K562 (cell line): ENCODE measurements around the gene B4GALT5. TPM values are rescaled to one million over a fixed set of nuclear protein-coding genes. Genes with fewer than 3 reads are reported as not detected.
A peak's percentile ranks its signal among the peaks of the same experiment; 100 is the strongest.

Experiments
- CLOCK ChIP-seq: fragments of 250-450 bp; sonication (Bioruptor Pico); IDR thresholded peaks from 2 replicates; pipeline ENCODE4 v1.4.0; 2020; ENCODE audit warnings: mild to moderate bottlenecking, moderate library complexity, borderline replicate concordance
- CTBP1 ChIP-seq: fragments of 450-650 bp; IDR thresholded peaks from 2 replicates; pipeline ENCODE4 v1.6.1; 2016; ENCODE audit warnings: borderline replicate concordance
- FOXA3 ChIP-seq, 2 experiments: fragments of 450-650 bp in 1 of 2; sonication (generic) in 1 of 2; formaldehyde crosslinking; IDR thresholded peaks in 1 of 2; conservative IDR thresholded peaks in 1 of 2; 2 replicates each; pipeline versions ENCODE4 v1.4.0 to v1.8.0; 2020 to 2022; ENCODE audit warnings: mild to moderate bottlenecking in 2 of 2, missing genetic modification reagents in 1 of 2
- GTF3C2 ChIP-seq: IDR thresholded peaks from 3 replicates; pipeline ENCODE4 v1.6.1; 2011; ENCODE audit warnings: borderline replicate concordance, mild to moderate bottlenecking, moderate library complexity; ENCODE audit not compliant: insufficient read length; ENCODE audit errors: extremely low read depth
- HINFP ChIP-seq: fragments of 450-650 bp; conservative IDR thresholded peaks from 2 replicates; pipeline ENCODE4 v1.6.1; 2016; ENCODE audit warnings: missing genetic modification characterization, low read depth, mild to moderate bottlenecking, control low read depth, missing compliant biosample characterization
- OTX1 ChIP-seq: fragments of 450-650 bp; formaldehyde crosslinking; IDR thresholded peaks from 2 replicates; pipeline ENCODE4 v1.4.0; 2022; ENCODE audit warnings: mild to moderate bottlenecking
- SIN3A ChIP-seq, 2 experiments: fragments of 150-350 bp in 1 of 2; IDR thresholded peaks; 2 replicates each; pipeline ENCODE4 v1.6.1; 2011 to 2016; ENCODE audit warnings: borderline replicate concordance in 2 of 2, low read depth in 2 of 2, low read length in 2 of 2, mild to moderate bottlenecking in 2 of 2, moderate library complexity in 2 of 2; ENCODE audit not compliant: control insufficient read depth in 1 of 2
- TAF15 ChIP-seq: fragments of 200-400 bp; formaldehyde crosslinking; IDR thresholded peaks from 2 replicates; pipeline ENCODE4 v1.6.1; 2017; ENCODE audit warnings: mild to moderate bottlenecking, low read depth, low read length, moderate library complexity
- YBX1 ChIP-seq: fragments of 450-650 bp; IDR thresholded peaks from 2 replicates; pipeline ENCODE4 v1.7.1; 2016; ENCODE audit warnings: mild to moderate bottlenecking
- ZBTB8A ChIP-seq: fragments of 450-650 bp; IDR thresholded peaks from 2 replicates; pipeline ENCODE4 v1.6.1; 2018; ENCODE audit warnings: mild to moderate bottlenecking, moderate library complexity; ENCODE audit not compliant: partially characterized antibody
- ZNF511 ChIP-seq: sonication (generic); formaldehyde crosslinking; IDR thresholded peaks from 2 replicates; pipeline ENCODE4 v1.8.0; 2022; ENCODE audit warnings: mild to moderate bottlenecking, missing genetic modification reagents
- ZNF512 ChIP-seq: IDR thresholded peaks from 2 replicates; pipeline ENCODE4 v1.6.1; 2016; ENCODE audit warnings: missing genetic modification characterization, missing compliant biosample characterization
- polyA plus RNA-seq, 8 experiments: library from polyadenylated mRNA; depleted of rRNA in 4 of 8; stranded (reverse) in 5 of 8; unstranded in 3 of 8; fragments of >200 nt; fragmentation: Nextera tagmentation in 2 of 8; fragmentation: Illumina TruSeq in 1 of 8; extraction: Ambion mirVana in 2 of 8; extraction: Trizol in 1 of 8; gene quantifications; 2 replicates each; pipeline versions ENCODE4 v1.2.1 to v1.2.3, GENCODE V29; 2011 to 2014; ENCODE audit warnings: inconsistent platforms in 1 of 8, missing spikeins in 1 of 8
- total RNA-seq, 7 experiments: library from RNA; depleted of rRNA in 6 of 7; stranded (reverse); fragments of >200 nt in 6 of 7; fragmentation: Illumina TruSeq in 2 of 7; extraction: Trizol in 2 of 7; gene quantifications; 2 replicates each; pipeline versions ENCODE4 v1.2.1 to v1.2.3, GENCODE V29; 2011 to 2021; ENCODE audit warnings: low replicate concordance in 1 of 7
- TF ChIP-seq, protein P1 (sequence below): fragments of 250-450 bp; sonication (Bioruptor Pico); IDR thresholded peaks from 2 replicates; pipeline ENCODE4 v1.8.0; 2021; ENCODE audit warnings: borderline replicate concordance, mild to moderate bottlenecking, moderate library complexity; ENCODE audit not compliant: poor library complexity, severe bottlenecking

The B4GALT5 gene
- total and polyA plus RNA-seq, 9 of the 15 experiments (the other 6 are each of a cell fraction or from before 2014, with no cell fraction given), result 8.5 to 32.6 (median 23.4) TPM

DNA sequence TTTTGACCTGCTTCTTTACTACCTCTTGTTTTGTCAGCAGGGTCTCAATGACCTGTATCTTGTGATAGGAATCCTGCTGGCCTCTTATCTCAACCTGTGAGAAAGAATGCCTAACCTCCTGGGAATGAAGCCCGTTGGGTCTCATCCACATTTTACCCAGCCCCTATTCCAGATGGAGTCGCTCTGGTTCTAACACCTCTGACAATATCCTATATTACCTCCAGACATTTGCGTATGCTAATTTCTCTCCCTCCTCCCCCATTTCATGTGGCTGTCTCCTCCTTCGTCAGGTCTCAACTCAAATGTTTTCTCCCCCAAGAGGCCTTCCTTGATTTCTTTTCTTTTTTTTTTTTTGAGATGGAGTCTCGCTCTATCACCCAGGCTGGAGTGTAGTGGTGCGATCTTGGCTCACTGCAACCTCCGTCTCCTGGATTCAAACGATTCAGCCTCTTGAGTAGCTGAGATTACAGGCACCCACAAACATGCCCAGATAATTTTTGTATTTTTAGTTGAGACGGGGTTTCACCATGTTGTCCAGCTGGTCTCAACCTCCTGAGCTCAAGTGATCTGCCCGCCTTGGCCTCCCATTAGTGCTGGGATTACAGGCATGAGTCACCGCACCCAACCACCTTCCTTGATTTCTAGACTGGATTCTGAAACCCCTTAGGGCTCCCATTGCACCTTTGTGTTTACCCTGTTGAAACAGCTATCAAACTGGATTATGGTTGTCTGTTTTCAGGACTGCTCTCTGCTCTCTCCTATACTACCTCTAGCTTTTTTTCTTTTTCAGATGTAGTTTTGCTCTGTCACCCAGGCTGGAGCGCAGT lies 49.5 kb upstream of the B4GALT5 start (continued):
- TF ChIP-seq SIN3A (IDR thresholded peaks at IDR 0.05; ENCODE audit: borderline replicate concordance in 2 of 2, control insufficient read depth in 1 of 2, low read depth in 2 of 2, low read length in 2 of 2) (no peak), CTBP1 (no peak), CLOCK (CRISPR knock-in tag) (no peak), ZNF511 (no peak), OTX1 (CRISPR knock-in tag) (0 out of 2 replicates have a peak, but pooled peaks have one; percentile 54), GTF3C2 (no peak), ZNF512 (tag) (no peak), ZBTB8A (no peak), HINFP (tag) (peak; percentile 87), FOXA3 (CRISPR knock-in tag; conservative IDR thresholded peaks at IDR 0.05 in 1 of 2, IDR thresholded peaks at IDR 0.05 in 1 of 2) (no peak; a peak in 1 of 4 replicates), TAF15 (no peak), YBX1 (no peak)
- TF ChIP-seq, protein P1, sequence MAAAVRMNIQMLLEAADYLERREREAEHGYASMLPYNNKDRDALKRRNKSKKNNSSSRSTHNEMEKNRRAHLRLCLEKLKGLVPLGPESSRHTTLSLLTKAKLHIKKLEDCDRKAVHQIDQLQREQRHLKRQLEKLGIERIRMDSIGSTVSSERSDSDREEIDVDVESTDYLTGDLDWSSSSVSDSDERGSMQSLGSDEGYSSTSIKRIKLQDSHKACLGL (CRISPR knock-in tag), result peak; percentile 40
